Esophagus muscularis mucosa (tissue), 4 donors: ENCODE data around the gene USP4. TPM values are rescaled to one million over a fixed set of nuclear protein-coding genes. Genes with fewer than 3 reads are reported as not detected.

Experiments used
- DNase-seq: peaks from one replicate; pipeline ENCODE4 v3.0.0-alpha.2; 2017; ENCODE audit errors: extremely low spot score
- H3K27ac ChIP-seq, 4 donors: fragments of 200-600 bp; sonication (generic); replicated peaks in 1 of 4; 1 replicate in 3 of 4; 2 replicates in 1 of 4; pipeline ENCODE4 v1.5.1; 2016 to 2019; ENCODE audit warnings: mild to moderate bottlenecking in 1 of 4
- H3K27me3 ChIP-seq, 4 donors: fragments of 200-600 bp; sonication (generic); one replicate each; pipeline versions ENCODE4 v1.5.1 to v1.6.0; 2016 to 2019
- H3K36me3 ChIP-seq, 4 donors: fragments of 200-600 bp; sonication (generic); one replicate each; pipeline ENCODE4 v1.5.1; 2016 to 2019
- H3K4me1 ChIP-seq, 4 donors: fragments of 200-600 bp; sonication (generic); one replicate each; pipeline ENCODE4 v1.5.1; 2016 to 2019
- H3K4me3 ChIP-seq, 4 donors: fragments of 200-600 bp; sonication (generic); 1 replicate in 2 of 4; 2 replicates in 2 of 4; pipeline ENCODE4 v1.5.1; 2016 to 2019; ENCODE audit warnings: mild to moderate bottlenecking in 4 of 4, moderate library complexity in 1 of 4
- H3K9me3 ChIP-seq, 4 donors: fragments of 200-600 bp; sonication (generic); 1 replicate in 3 of 4; 2 replicates in 1 of 4; pipeline ENCODE4 v1.5.1; 2016 to 2019
- CTCF ChIP-seq, 3 experiments: fragments of 200-600 bp in 2 of 3; fragments of 450-650 bp in 1 of 3; sonication (generic) in 2 of 3; IDR thresholded peaks; one replicate each; pipeline ENCODE4 v1.5.1; 2017 to 2019; ENCODE audit warnings: antibody characterized with exemption in 3 of 3, mild to moderate bottlenecking in 2 of 3, moderate library complexity in 1 of 3
- EP300 ChIP-seq: sonication (generic); formaldehyde crosslinking; IDR thresholded peaks from one replicate; pipeline ENCODE4 v1.6.1; 2017; ENCODE audit warnings: antibody characterized with exemption
- POLR2A ChIP-seq: fragments of 450-650 bp; IDR thresholded peaks from one replicate; pipeline ENCODE4 v1.6.1; 2017; ENCODE audit warnings: antibody characterized with exemption, moderate library complexity, mild to moderate bottlenecking, low read depth
- POLR2AphosphoS5 ChIP-seq, 2 donors: sonication (generic); formaldehyde crosslinking; IDR thresholded peaks; one replicate each; pipeline ENCODE4 v1.6.1; 2017; ENCODE audit warnings: antibody characterized with exemption in 2 of 2
- WGBS: methylation state at CpG from one replicate; pipeline ENCODE4 v1.1.5; 2018; 5-methylcytosine and 5-hydroxymethylcytosine counted together
- intact Hi-C: fragments of 100-400 bp; cut with DNase I; formaldehyde crosslinking; loops from one replicate; pipeline ENCODE4 v1.15.1; 2023
- total RNA-seq, 4 donors: library from RNA; depleted of rRNA; stranded (reverse); fragments of >200 nt; gene quantifications; one replicate each; pipeline versions ENCODE4 v1.1.0 to v1.2.1, GENCODE V29; 2016

The USP4 gene
- total RNA-seq, 4 donors from 2014 or later, result 17.9 to 35.7 (median 24.3) TPM

- H3K27me3 ChIP-seq, result no peaks in the 10 kb centered on the region
- peaks cover 4 to 50% (median 42%) of the 10 kb centered on the region in 4 donors for H3K36me3 ChIP-seq
- H3K27ac ChIP-seq, result peak overlapping the region; percentile 91 to 97 (median 92)
- no peak overlapping the region for H3K4me3 ChIP-seq
- DNase-seq, result no peak
- intact Hi-C loops, result no loop called here
- H3K9me3 ChIP-seq, result no peaks in the 10 kb centered on the region
- peaks cover 31 to 52% (median 38%) of the 10 kb centered on the region in 4 donors for H3K4me1 ChIP-seq
- WGBS, result 72% methylated on average over 4 of the region's 4 CpGs
- TF ChIP-seq POLR2AphosphoS5 (IDR thresholded peaks at IDR 0.05), result no peak
- no peak for TF ChIP-seq CTCF (IDR thresholded peaks at IDR 0.05)
- no peak for TF ChIP-seq EP300
- no peak for TF ChIP-seq POLR2A
These were observed 61.3 kb downstream of the USP4 start for GRCh38 chr3:49278548-49278947.

GRCh38 chr3:49277383-49277775 lies 62.5 kb downstream of the USP4 start:
- no peak for DNase-seq
- WGBS, result 17% methylated on average over 9 of the region's 9 CpGs
- TF ChIP-seq EP300 (no peak), CTCF (IDR thresholded peaks at IDR 0.05) (no peak), POLR2AphosphoS5 (IDR thresholded peaks at IDR 0.05) (no peak), POLR2A (no peak)
- peak overlapping the region; percentile 58 to 61 (median 60) for H3K4me3 ChIP-seq
- peaks cover 31 to 52% (median 38%) of the 10 kb centered on the region in 4 donors for H3K4me1 ChIP-seq
- peaks cover 0 to 40% (median 32%) of the 10 kb centered on the region in 4 donors for H3K36me3 ChIP-seq
- no peaks in the 10 kb centered on the region for H3K9me3 ChIP-seq
- H3K27ac ChIP-seq, result peak overlapping the region; percentile 91 to 97 (median 92)
- H3K27me3 ChIP-seq, result no peaks in the 10 kb centered on the region
- intact Hi-C loops, result loop anchor here (2.0 kb wide), 1 partner anchor 107 kb away; the partner anchor contains the start of gene KLHDC8B

GRCh38 chr3:49276475-49277382 lies 63.1 kb downstream of the USP4 start, which contains the start of gene C3orf62:
Gene C3orf62 (minus strand): TSS chr3:49277232. CDS start chr3:49276872, 360 bp downstream.
- Histone ChIP-seq H3K36me3 (peaks cover 0 to 35% (median 26%) of the 10 kb centered on the region in 4 donors), H3K27ac (peak within 1 kb of the TSS; percentile 91 to 97 (median 92)), H3K9me3 (no peaks in the 10 kb centered on the region), H3K4me1 (peaks cover 31 to 52% (median 38%) of the 10 kb centered on the region in 4 donors), H3K27me3 (no peaks in the 10 kb centered on the region), H3K4me3 (peak within 1 kb of the TSS; percentile 58 to 61 (median 60))
- no peak for TF ChIP-seq POLR2A
- TF ChIP-seq POLR2AphosphoS5 (IDR thresholded peaks at IDR 0.05), result peak; percentile 69 to 86
- no peak for TF ChIP-seq CTCF (IDR thresholded peaks at IDR 0.05)
- peak; percentile 96 for DNase-seq
- intact Hi-C loops, result loop anchor here (2.0 kb wide), 1 partner anchor 106 kb away; the partner anchor contains the start of gene KLHDC8B
- 3% methylated on average over 19 of the region's 51 CpGs for WGBS

- Histone ChIP-seq H3K36me3 (peaks cover 0 to 20% (median 10%) of the 10 kb centered on the region in 4 donors), H3K9me3 (no peaks in the 10 kb centered on the region), H3K27ac (no peak overlapping the region), H3K4me1 (peaks cover 28 to 56% (median 42%) of the 10 kb centered on the region in 4 donors), H3K4me3 (no peak overlapping the region), H3K27me3 (no peaks in the 10 kb centered on the region)
- 93% methylated on average over 11 of the region's 11 CpGs for WGBS
- peak in 1 of 2 donors; percentile 5 for TF ChIP-seq POLR2AphosphoS5 (IDR thresholded peaks at IDR 0.05)
- TF ChIP-seq POLR2A, result no peak
- intact Hi-C loops, result no loop called here
- no peak for DNase-seq
These were observed 65.9 kb downstream of the USP4 start for GRCh38 chr3:49273825-49274532.
